GM18505 (cell line): ENCODE measurements around the gene NUMB.

Source experiments
- ATAC-seq: cut with Tn5 transposase; IDR thresholded peaks from one replicate; pipeline ENCODE4 v1.9.1; 2021; ENCODE audit not compliant: unreplicated experiment
- POLR2A ChIP-seq: IDR thresholded peaks from 4 replicates; pipeline ENCODE4 v1.6.1; 2011; ENCODE audit warnings: borderline replicate concordance; ENCODE audit not compliant: insufficient read depth, insufficient read length; ENCODE audit errors: extremely low read depth

The NUMB gene

GRCh38 chr14:73249108-73249507 is 209.2 kb downstream of the NUMB start:
- ATAC-seq = no peak
- TF ChIP-seq POLR2A = no peak

GRCh38 chr14:73248108-73248868 is 210.1 kb downstream of the NUMB start:
- no peak for ATAC-seq

GRCh38 chr14:73246387-73247150 is 211.8 kb downstream of the NUMB start:
- no peak for ATAC-seq
- TF ChIP-seq POLR2A = no peak

More at GRCh38 chr14:73248108-73248868, 210.1 kb downstream of the NUMB start:
- TF ChIP-seq POLR2A = no peak

- TF ChIP-seq POLR2A = peak; percentile 66
- ATAC-seq = peak; percentile 49
Measured at GRCh38 chr14:73245480-73246325, 212.6 kb downstream of the NUMB start.

GRCh38 chr14:73244541-73245290 is 213.6 kb downstream of the NUMB start:
- TF ChIP-seq POLR2A = no peak
- ATAC-seq = no peak

GRCh38 chr14:73243748-73244147 is 214.6 kb downstream of the NUMB start:
- no peak for TF ChIP-seq POLR2A
- ATAC-seq = no peak

- no peak for ATAC-seq
- TF ChIP-seq POLR2A = no peak
Measured at GRCh38 chr14:73243341-73243740, 215.0 kb downstream of the NUMB start.

- TF ChIP-seq POLR2A = no peak
- ATAC-seq = no peak
Measured at GRCh38 chr14:73242357-73242901, 215.9 kb downstream of the NUMB start.

- ATAC-seq = no peak
- no peak for TF ChIP-seq POLR2A
Measured at GRCh38 chr14:73241481-73242165, 216.7 kb downstream of the NUMB start.

GRCh38 chr14:73240816-73241480 is 217.4 kb downstream of the NUMB start:
- no peak for ATAC-seq

GRCh38 chr14:73239393-73240241 is 218.7 kb downstream of the NUMB start:
- TF ChIP-seq POLR2A = no peak
- no peak for ATAC-seq

More at GRCh38 chr14:73240816-73241480, 217.4 kb downstream of the NUMB start:
- TF ChIP-seq POLR2A = no peak

GRCh38 chr14:73238941-73239340 is 219.4 kb downstream of the NUMB start:
- TF ChIP-seq POLR2A = no peak
- ATAC-seq = no peak
